Peyer's patch (tissue), 4 donors: ENCODE data around the gene RORC. TPM values are rescaled to one million over a fixed set of nuclear protein-coding genes. Genes with fewer than 3 reads are reported as not detected.

Experiments used
- DNase-seq, 3 donors: peaks; one replicate each; pipeline ENCODE4 v3.0.0-alpha.2; 2017 to 2019
- H3K27ac ChIP-seq, 4 donors: fragments of 200-600 bp; sonication (generic); one replicate each; pipeline ENCODE4 v1.5.1; 2016 to 2019
- H3K27me3 ChIP-seq, 2 donors: fragments of 200-600 bp; sonication (generic); one replicate each; pipeline ENCODE4 v1.5.1; 2019
- H3K36me3 ChIP-seq, 3 donors: fragments of 200-600 bp; sonication (generic); one replicate each; pipeline ENCODE4 v1.5.1; 2016 to 2019
- H3K4me1 ChIP-seq, 4 donors: fragments of 200-600 bp; sonication (generic); one replicate each; pipeline ENCODE4 v1.5.1; 2016 to 2019
- H3K4me3 ChIP-seq, 4 donors: fragments of 200-600 bp; sonication (generic); 1 replicate in 3 of 4; 2 replicates in 1 of 4; pipeline ENCODE4 v1.5.1; 2016 to 2019; ENCODE audit warnings: mild to moderate bottlenecking in 1 of 4
- H3K9me3 ChIP-seq, 4 donors: fragments of 200-600 bp; sonication (generic); one replicate each; pipeline ENCODE4 v1.5.1; 2016 to 2019; ENCODE audit warnings: mild to moderate bottlenecking in 1 of 4
- POLR2A ChIP-seq, 2 donors: fragments of 450-650 bp; IDR thresholded peaks; one replicate each; pipeline ENCODE4 v1.5.1; 2017; ENCODE audit warnings: antibody characterized with exemption in 2 of 2, mild to moderate bottlenecking in 2 of 2, moderate library complexity in 2 of 2
- total RNA-seq, 4 donors: library from RNA; depleted of rRNA; stranded (reverse); fragments of >200 nt; gene quantifications; one replicate each; pipeline ENCODE4 v1.1.0, GENCODE V29; 2016
- TF ChIP-seq, protein P1 (sequence below), 6 experiments: fragments of 450-650 bp in 4 of 6; fragments of 200-600 bp in 2 of 6; sonication (generic) in 1 of 6; IDR thresholded peaks; one replicate each; pipeline ENCODE4 v1.5.1; 2017 to 2019; ENCODE audit warnings: antibody characterized with exemption in 6 of 6, mild to moderate bottlenecking in 3 of 6, moderate library complexity in 1 of 6

The RORC gene
- total RNA-seq, 4 donors from 2014 or later = 10.7 to 70.1 (median 46.0) TPM

- Histone ChIP-seq H3K4me3 (peak overlapping the region in 3 of 4 donors; percentile 29 to 67 (median 45)), H3K27me3 (no peaks in the 10 kb centered on the region), H3K27ac (peak overlapping the region in 3 of 4 donors; percentile 78 to 95 (median 81)), H3K9me3 (no peaks in the 10 kb centered on the region), H3K36me3 (no peaks in the 10 kb centered on the region), H3K4me1 (peaks cover 0 to 47% (median 3%) of the 10 kb centered on the region in 4 donors)
- no peak for DNase-seq
- TF ChIP-seq, protein P1, sequence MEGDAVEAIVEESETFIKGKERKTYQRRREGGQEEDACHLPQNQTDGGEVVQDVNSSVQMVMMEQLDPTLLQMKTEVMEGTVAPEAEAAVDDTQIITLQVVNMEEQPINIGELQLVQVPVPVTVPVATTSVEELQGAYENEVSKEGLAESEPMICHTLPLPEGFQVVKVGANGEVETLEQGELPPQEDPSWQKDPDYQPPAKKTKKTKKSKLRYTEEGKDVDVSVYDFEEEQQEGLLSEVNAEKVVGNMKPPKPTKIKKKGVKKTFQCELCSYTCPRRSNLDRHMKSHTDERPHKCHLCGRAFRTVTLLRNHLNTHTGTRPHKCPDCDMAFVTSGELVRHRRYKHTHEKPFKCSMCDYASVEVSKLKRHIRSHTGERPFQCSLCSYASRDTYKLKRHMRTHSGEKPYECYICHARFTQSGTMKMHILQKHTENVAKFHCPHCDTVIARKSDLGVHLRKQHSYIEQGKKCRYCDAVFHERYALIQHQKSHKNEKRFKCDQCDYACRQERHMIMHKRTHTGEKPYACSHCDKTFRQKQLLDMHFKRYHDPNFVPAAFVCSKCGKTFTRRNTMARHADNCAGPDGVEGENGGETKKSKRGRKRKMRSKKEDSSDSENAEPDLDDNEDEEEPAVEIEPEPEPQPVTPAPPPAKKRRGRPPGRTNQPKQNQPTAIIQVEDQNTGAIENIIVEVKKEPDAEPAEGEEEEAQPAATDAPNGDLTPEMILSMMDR (IDR thresholded peaks at IDR 0.05) = no peak
Observed at GRCh38 chr1:151831256-151831591, 378 bp downstream of the RORC start.

DNA sequence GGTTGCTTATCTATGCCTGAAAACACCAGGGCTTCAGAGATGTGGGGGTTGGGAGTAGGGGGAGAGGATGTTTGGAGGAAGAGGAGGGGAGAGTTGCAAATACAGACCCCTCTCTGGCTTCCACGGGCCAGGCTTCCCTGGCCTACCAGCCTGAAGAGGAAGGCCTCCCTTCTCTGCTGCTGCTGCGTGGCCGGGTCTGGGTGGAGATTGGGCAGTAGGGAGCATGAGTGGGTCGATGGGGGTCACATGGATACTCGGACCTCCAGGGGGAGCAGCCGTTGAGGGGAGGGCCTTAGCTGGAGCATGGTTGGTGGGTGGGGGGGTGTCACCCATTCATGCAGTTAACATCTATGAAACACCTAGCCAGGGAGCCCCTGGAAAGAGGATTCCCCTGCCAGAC is 1.5 kb downstream of the RORC start:
- TF ChIP-seq, protein P1 (IDR thresholded peaks at IDR 0.05) = no peak
- no peak for TF ChIP-seq POLR2A (IDR thresholded peaks at IDR 0.05)
- peaks cover 0 to 43% (median 3%) of the 10 kb centered on the region in 4 donors for H3K4me1 ChIP-seq
- no peaks in the 10 kb centered on the region for H3K27me3 ChIP-seq

GRCh38 chr1:151829352-151830046 is 2.1 kb downstream of the RORC start:
- peaks cover 0 to 39% (median 3%) of the 10 kb centered on the region in 4 donors for H3K4me1 ChIP-seq
- no peak overlapping the region for H3K4me3 ChIP-seq
- H3K36me3 ChIP-seq = no peaks in the 10 kb centered on the region
- H3K27me3 ChIP-seq = no peaks in the 10 kb centered on the region
- no peaks in the 10 kb centered on the region for H3K9me3 ChIP-seq
- TF ChIP-seq, protein P1 (IDR thresholded peaks at IDR 0.05) = no peak
- TF ChIP-seq POLR2A (IDR thresholded peaks at IDR 0.05) = no peak
- DNase-seq = no peak
- peak overlapping the region in 1 of 4 donors; percentile 95 for H3K27ac ChIP-seq

More for the DNA sequence above, 1.5 kb downstream of the RORC start:
- H3K9me3 ChIP-seq = no peaks in the 10 kb centered on the region
- H3K4me3 ChIP-seq = peak overlapping the region in 2 of 4 donors; percentile 45 to 67
- peak overlapping the region in 1 of 4 donors; percentile 95 for H3K27ac ChIP-seq
- H3K36me3 ChIP-seq = no peaks in the 10 kb centered on the region
- no peak for DNase-seq

DNA sequence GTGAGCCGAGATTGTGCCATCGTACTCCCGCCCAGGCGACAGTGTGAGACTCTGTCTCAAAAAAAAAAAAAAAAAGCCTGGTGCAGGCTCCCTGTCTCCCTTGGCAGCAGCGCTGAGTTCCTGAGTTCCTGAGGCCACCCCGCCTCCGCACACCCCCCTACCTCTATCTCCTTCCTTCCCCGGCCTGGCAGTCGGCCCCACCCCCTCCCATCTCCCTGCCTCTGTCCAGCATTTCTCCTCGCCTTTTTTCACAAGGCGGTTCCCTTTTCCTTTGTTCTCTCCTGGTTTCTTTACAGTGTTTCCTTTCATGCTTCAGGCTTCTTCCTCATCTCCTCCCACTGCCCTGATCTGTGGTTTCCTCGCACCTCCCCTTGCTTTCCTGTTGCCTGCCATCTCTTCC is 2.7 kb downstream of the RORC start:
- Histone ChIP-seq H3K4me3 (no peak overlapping the region), H3K9me3 (no peaks in the 10 kb centered on the region), H3K4me1 (peaks cover 0 to 34% (median 3%) of the 10 kb centered on the region in 4 donors), H3K27me3 (no peaks in the 10 kb centered on the region), H3K36me3 (no peaks in the 10 kb centered on the region), H3K27ac (no peak overlapping the region)
- TF ChIP-seq, protein P1 (IDR thresholded peaks at IDR 0.05) = no peak
- no peak for TF ChIP-seq POLR2A (IDR thresholded peaks at IDR 0.05)
- no peak for DNase-seq

DNA sequence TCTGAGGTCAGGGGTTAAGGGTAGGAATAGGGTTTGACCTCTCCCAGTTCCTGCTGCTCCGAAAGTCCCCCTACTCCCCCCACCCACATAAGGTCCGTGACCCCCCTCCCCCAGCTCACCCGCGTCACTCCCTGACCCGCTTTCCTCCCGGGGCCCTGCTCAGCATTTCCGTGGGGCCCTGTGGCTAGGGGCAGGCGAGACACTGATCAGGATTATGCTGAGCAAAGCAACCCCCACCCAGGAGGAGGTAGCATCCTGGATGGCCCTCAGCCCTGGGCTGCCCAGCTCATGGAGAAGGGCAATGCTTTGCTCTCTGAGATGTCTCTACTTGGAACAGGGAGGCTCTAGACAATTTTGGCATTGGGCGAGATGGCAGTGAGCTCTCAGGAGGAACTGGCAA is 3.7 kb downstream of the RORC start:
- TF ChIP-seq POLR2A (IDR thresholded peaks at IDR 0.05) = no peak
- TF ChIP-seq, protein P1 (IDR thresholded peaks at IDR 0.05) = no peak
- Histone ChIP-seq H3K27ac (peak overlapping the region in 1 of 4 donors; percentile 25), H3K4me1 (peaks cover 0 to 23% (median 3%) of the 10 kb centered on the region in 4 donors)

More for the DNA sequence above, 3.7 kb downstream of the RORC start:
- H3K36me3 ChIP-seq = no peaks in the 10 kb centered on the region
- DNase-seq = no peak
- no peaks in the 10 kb centered on the region for H3K27me3 ChIP-seq
- H3K4me3 ChIP-seq = no peak overlapping the region
- H3K9me3 ChIP-seq = no peaks in the 10 kb centered on the region
